GM12891 (cell line): ENCODE results near the gene CALN1.

Experiments
- POLR2A ChIP-seq: IDR thresholded peaks from 2 replicates; pipeline ENCODE4 v1.6.1; 2011; ENCODE audit warnings: low read depth, low read length, control low read depth
- POLR2AphosphoS5 ChIP-seq: IDR thresholded peaks from 2 replicates; pipeline ENCODE4 v1.6.1; 2011; ENCODE audit warnings: low read depth, low read length, control low read depth
- SPI1 ChIP-seq: IDR thresholded peaks from 2 replicates; pipeline ENCODE4 v1.6.1; 2011; ENCODE audit warnings: low read depth, low read length, control low read depth

DNA sequence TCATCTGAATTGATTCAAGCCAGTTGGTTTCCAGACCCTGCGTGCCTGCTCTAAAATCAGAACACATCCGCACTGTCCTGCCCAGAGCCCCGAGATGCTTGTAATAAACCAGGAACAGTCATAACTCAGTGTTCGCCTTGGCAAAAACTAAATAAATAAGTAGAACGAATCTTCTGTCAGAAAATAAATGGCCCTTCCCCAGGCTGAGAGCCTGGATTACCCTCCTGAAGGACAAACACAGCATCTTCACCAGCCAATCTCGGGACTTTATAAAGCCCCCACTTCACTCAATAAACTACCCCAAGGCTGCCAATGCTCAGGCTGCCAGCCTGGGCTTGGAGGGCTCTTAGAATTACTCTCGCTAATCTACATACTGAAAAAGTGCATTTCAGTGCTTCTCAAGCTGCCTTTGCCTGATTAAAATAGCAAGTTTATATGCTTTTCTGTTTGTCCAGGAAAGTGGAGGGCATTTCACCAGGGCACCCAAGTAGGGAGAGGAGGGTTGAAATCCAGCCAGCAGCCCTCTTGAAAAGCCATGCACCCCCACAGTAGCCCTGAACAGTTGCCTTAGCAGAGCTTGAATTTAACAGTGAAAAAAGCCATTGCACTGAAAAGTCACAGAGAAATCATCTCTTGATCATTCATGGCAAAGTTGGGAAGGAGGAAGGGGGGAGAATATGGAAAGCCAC is 136.6 kb downstream of the CALN1 start:
- TF ChIP-seq POLR2AphosphoS5 (no peak), POLR2A (no peak), SPI1 (no peak)
